Progenitor cell of endocrine pancreas (in vitro differentiated cells): ENCODE results near the gene OSGIN1. TPM values are rescaled to one million over a fixed set of nuclear protein-coding genes. Genes with fewer than 3 reads are reported as not detected.
"Not testable (repeated sequence)": the region's sequence is repeated elsewhere in the genome, so short reads cannot be mapped to it uniquely, and the experiment has no call there.

Source experiments
- DNase-seq: peaks from one replicate; pipeline ENCODE4 v3.0.0; 2021; ENCODE audit warnings: low spot score; ENCODE audit not compliant: unreplicated experiment
- H3K27ac Mint-ChIP-seq: 2 replicates; pipeline ENCODE4 v1.8.0; 2021; ENCODE audit warnings: mild to moderate bottlenecking, moderate library complexity, mixed read lengths
- H3K27me3 Mint-ChIP-seq: 2 replicates; pipeline ENCODE4 v1.8.0; 2021; ENCODE audit warnings: mixed read lengths
- H3K36me3 Mint-ChIP-seq: 2 replicates; pipeline ENCODE4 v1.8.0; 2022; ENCODE audit warnings: mixed read lengths; ENCODE audit not compliant: insufficient read depth
- H3K4me1 Mint-ChIP-seq: 2 replicates; pipeline ENCODE4 v1.8.0; 2021; ENCODE audit warnings: low read depth, mixed read lengths
- H3K4me3 Mint-ChIP-seq: 2 replicates; pipeline ENCODE4 v1.8.0; 2021; ENCODE audit warnings: low read depth, mild to moderate bottlenecking, moderate library complexity, mixed read lengths
- H3K9me3 Mint-ChIP-seq: 2 replicates; pipeline ENCODE4 v1.8.0; 2021; ENCODE audit warnings: low read depth, mixed read lengths
- total RNA-seq: library from RNA; stranded (reverse); gene quantifications from 2 replicates; pipeline ENCODE4 v1.2.1, GENCODE V29; 2021
- TF ChIP-seq, protein P1 (sequence below): fragments of 200-600 bp; sonication (generic); IDR thresholded peaks from one replicate; pipeline ENCODE4 v1.5.0; 2021; ENCODE audit warnings: antibody characterized with exemption, mild to moderate bottlenecking; ENCODE audit not compliant: unreplicated experiment

The OSGIN1 gene
- total RNA-seq, 1 donor from 2014 or later: 2.7 TPM

DNA sequence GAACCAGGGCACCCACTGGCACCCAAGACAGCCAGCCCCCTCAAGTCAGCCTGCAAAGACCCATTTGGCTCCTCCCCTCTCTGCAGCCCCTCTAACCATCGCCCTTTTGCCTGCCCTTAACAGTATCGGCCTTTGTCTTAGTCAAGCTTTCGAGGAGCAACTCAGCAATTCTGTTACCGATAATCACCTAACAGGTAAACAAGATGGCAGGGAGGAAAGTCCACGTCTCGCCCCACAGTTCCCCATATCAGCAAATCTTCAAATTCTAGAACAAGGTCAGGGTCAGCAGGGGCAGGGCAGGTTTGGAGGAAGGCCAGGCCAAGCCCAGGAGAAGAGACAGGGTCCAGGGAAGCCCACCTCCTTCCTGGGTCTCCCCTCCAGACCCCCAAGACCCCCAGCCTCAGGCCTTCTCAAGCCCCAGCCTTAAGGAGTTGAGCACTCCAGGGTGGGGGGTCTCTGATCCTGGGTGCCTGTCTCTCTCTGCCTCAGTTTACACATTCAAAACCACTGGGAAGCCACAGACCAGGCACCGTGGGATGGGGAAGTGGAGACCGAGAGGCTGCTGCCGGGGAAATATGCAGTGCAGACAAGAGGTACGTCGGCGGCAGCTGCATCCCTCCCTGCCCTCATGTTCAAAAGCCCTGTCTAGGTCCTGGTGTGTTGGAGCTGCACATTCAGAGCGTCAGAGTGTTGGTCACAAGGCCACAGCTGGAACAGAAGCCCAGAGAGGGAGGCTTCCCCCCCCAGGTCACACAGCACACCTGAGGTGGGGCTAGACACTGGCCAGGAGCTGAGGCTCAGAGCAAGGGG, 3.9 kb upstream of the OSGIN1 start:
- peaks cover 3% of the 10 kb centered on the region for H3K27me3 Mint-ChIP-seq
- no peaks in the 10 kb centered on the region for H3K9me3 Mint-ChIP-seq
- TF ChIP-seq, protein P1, sequence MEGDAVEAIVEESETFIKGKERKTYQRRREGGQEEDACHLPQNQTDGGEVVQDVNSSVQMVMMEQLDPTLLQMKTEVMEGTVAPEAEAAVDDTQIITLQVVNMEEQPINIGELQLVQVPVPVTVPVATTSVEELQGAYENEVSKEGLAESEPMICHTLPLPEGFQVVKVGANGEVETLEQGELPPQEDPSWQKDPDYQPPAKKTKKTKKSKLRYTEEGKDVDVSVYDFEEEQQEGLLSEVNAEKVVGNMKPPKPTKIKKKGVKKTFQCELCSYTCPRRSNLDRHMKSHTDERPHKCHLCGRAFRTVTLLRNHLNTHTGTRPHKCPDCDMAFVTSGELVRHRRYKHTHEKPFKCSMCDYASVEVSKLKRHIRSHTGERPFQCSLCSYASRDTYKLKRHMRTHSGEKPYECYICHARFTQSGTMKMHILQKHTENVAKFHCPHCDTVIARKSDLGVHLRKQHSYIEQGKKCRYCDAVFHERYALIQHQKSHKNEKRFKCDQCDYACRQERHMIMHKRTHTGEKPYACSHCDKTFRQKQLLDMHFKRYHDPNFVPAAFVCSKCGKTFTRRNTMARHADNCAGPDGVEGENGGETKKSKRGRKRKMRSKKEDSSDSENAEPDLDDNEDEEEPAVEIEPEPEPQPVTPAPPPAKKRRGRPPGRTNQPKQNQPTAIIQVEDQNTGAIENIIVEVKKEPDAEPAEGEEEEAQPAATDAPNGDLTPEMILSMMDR: no peak
- H3K27ac Mint-ChIP-seq: no peak overlapping the region
- H3K4me3 Mint-ChIP-seq: no peak overlapping the region
- H3K4me1 Mint-ChIP-seq: peaks cover 19% of the 10 kb centered on the region
- H3K36me3 Mint-ChIP-seq: no peaks in the 10 kb centered on the region
- no peak for DNase-seq

DNA sequence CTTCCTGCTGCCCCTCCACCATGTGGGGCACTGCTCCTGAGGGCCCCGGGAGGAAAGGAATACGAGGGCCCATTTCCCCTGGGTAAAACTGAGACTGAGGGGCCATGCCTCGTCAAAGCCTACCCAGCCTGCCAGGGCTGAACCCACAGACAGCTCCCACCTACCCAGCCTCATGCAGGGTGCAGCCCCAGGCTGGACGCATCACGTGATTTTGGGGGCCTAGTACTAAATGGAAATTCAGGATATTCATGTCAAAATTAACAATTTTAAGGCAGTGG, 3.4 kb upstream of the OSGIN1 start:
- TF ChIP-seq, protein P1: no peak
- no peaks in the 10 kb centered on the region for H3K9me3 Mint-ChIP-seq
- H3K27ac Mint-ChIP-seq: no peak overlapping the region
- no peak overlapping the region for H3K4me3 Mint-ChIP-seq
- H3K36me3 Mint-ChIP-seq: no peaks in the 10 kb centered on the region
- peaks cover 22% of the 10 kb centered on the region for H3K4me1 Mint-ChIP-seq
- no peak for DNase-seq
- peaks cover 7% of the 10 kb centered on the region for H3K27me3 Mint-ChIP-seq

DNA sequence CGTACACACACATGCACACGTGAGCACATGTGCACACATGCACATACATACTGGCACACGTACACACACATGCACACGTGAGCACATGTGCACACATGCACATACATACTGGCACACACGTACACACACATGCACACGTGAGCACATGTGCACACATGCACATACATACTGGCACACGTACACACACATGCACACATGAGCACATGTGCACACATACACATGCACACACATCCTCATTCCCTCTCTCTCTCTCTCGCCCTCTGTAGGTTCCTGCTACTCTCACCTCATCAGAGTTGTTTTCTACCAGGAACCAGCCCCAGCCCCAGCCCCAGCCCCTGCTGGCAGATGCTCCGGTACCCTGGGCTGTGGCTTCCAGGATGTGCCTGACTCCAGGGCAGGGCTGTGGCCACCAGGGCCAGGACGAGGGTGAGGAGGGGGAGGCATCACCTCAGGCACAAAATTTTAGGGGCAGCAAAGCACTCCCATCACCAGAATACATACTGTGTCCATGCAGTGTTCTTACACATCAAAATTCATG, 2.1 kb upstream of the OSGIN1 start:
- not testable (repeated sequence) for H3K4me3 Mint-ChIP-seq, H3K9me3 Mint-ChIP-seq, DNase-seq, H3K36me3 Mint-ChIP-seq, H3K27me3 Mint-ChIP-seq, H3K27ac Mint-ChIP-seq
- peaks cover 20% of the 10 kb centered on the region for H3K4me1 Mint-ChIP-seq

DNA sequence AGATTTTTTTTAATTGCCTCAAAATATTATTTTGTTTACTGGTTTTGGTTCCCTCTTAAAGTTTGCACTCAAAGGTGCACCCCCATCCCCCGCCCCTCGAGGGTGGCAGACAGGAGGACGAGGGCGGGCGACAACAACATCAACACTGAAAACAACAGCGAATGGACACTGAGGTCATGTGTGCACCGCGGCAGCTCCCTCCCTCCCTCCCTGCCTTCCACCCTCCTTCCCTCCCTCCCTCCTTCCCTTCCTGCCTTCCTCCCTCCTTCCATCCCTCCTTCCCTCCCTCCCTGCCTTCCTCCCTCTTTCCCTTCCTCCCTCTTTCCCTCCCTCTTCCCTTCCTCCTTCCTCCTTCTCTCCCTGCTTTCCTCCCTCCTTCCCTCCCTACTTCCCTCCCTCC, 1.5 kb upstream of the OSGIN1 start:
- Mint-ChIP-seq H3K9me3 (no peaks in the 10 kb centered on the region), H3K36me3 (no peaks in the 10 kb centered on the region), H3K4me3 (no peak overlapping the region), H3K27me3 (peaks cover 7% of the 10 kb centered on the region), H3K27ac (no peak overlapping the region), H3K4me1 (peaks cover 19% of the 10 kb centered on the region)
- TF ChIP-seq, protein P1: no peak
- DNase-seq: no peak

DNA sequence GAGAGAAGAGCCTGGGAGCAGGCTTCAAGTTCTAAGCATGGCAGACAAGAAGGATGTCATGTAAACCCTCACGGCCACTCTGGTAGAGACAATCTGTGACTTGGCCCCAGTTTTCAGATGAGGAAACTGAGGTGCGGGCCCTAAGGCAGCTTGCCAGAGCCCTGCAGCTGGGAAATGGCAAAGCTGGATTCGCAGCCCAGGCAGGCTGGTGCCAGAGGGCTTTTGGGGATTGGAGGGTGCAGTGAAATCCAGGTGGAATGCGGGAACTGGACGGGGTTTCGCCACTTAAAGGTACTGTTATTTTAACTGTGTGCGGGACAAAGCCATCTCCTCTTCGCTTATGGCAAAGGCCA, 477 bp upstream of the OSGIN1 start:
- TF ChIP-seq, protein P1: no peak
- Mint-ChIP-seq H3K27me3 (peaks cover 7% of the 10 kb centered on the region), H3K4me1 (peaks cover 11% of the 10 kb centered on the region), H3K27ac (peak overlapping the region; percentile 59), H3K36me3 (no peaks in the 10 kb centered on the region), H3K4me3 (no peak overlapping the region), H3K9me3 (no peaks in the 10 kb centered on the region)
- DNase-seq: no peak
